Skeletal muscle tissue (tissue), 4 donors: ENCODE results near the gene GOLPH3. TPM values are rescaled to one million over a fixed set of nuclear protein-coding genes. Genes with fewer than 3 reads are reported as not detected.

Experiments
- H3K27ac ChIP-seq: one replicate; pipeline ENCODE4 v1.7.0; 2013; ENCODE audit warnings: mild to moderate bottlenecking, low read depth, low read length, inconsistent platforms
- H3K27me3 ChIP-seq, 3 donors: one replicate each; pipeline ENCODE4 v1.7.0; 2013; ENCODE audit warnings: low read length in 3 of 3; ENCODE audit not compliant: control insufficient read depth in 3 of 3, insufficient read depth in 3 of 3
- H3K36me3 ChIP-seq, 3 donors: one replicate each; pipeline ENCODE4 v1.7.0; 2013; ENCODE audit warnings: low read length in 3 of 3; ENCODE audit not compliant: control insufficient read depth in 3 of 3, insufficient read depth in 3 of 3
- H3K4me1 ChIP-seq, 3 donors: one replicate each; pipeline ENCODE4 v1.7.0; 2013; ENCODE audit warnings: low read length in 3 of 3, mild to moderate bottlenecking in 3 of 3; ENCODE audit not compliant: control insufficient read depth in 3 of 3, insufficient read depth in 3 of 3
- H3K4me3 ChIP-seq, 3 donors: one replicate each; pipeline ENCODE4 v1.7.0; 2013; ENCODE audit warnings: low read length in 3 of 3
- H3K9ac ChIP-seq, 3 donors: one replicate each; pipeline ENCODE4 v1.7.0; 2013; ENCODE audit warnings: low read length in 3 of 3, mild to moderate bottlenecking in 3 of 3, moderate library complexity in 2 of 3, low read depth in 1 of 3
- H3K9me3 ChIP-seq, 3 donors: one replicate each; pipeline ENCODE4 v1.7.0; 2013; ENCODE audit warnings: low read length in 3 of 3; ENCODE audit not compliant: control insufficient read depth in 3 of 3
- total RNA-seq: library from RNA; depleted of rRNA; stranded (reverse); fragments of >200 nt; gene quantifications from one replicate; pipeline ENCODE4 v1.2.3, GENCODE V29; 2014
- donor health status: Osteomylitis.

Gene GOLPH3
- total RNA-seq, 1 donor from 2014 or later = 50.6 TPM

DNA sequence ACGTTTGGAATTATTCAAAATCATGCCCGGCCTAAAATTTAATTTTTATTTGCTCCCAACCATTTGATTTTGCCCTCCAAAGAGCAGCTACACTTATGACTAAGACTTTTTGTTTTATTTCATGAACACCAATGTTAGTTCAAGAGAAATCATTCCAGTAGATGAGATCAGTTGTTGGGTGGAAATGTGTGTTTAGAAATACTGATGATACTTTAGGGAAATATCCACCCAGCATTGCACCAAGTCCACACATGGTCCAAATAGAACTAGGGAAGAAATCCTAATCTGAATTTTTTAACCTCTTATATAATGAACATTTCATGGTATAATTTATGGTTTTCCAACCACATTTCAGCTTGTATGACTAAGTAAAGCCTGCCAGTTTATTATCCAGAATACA is 28.3 kb upstream of the GOLPH3 start:
- H3K9ac ChIP-seq = no peak overlapping the region
- H3K27ac ChIP-seq = no peak overlapping the region
- H3K27me3 ChIP-seq = no peaks in the 10 kb centered on the region
- no peak overlapping the region for H3K4me3 ChIP-seq
- peaks cover 0 to 4% (median 0%) of the 10 kb centered on the region in 3 donors for H3K4me1 ChIP-seq
- H3K9me3 ChIP-seq = no peaks in the 10 kb centered on the region
- H3K36me3 ChIP-seq = no peaks in the 10 kb centered on the region

GRCh38 chr5:32201122-32201753 is 27.1 kb upstream of the GOLPH3 start:
- Histone ChIP-seq H3K4me3 (no peak overlapping the region), H3K9ac (no peak overlapping the region), H3K27ac (no peak overlapping the region), H3K36me3 (no peaks in the 10 kb centered on the region), H3K9me3 (no peaks in the 10 kb centered on the region), H3K27me3 (no peaks in the 10 kb centered on the region), H3K4me1 (peaks cover 0 to 4% (median 0%) of the 10 kb centered on the region in 3 donors)

GRCh38 chr5:32197032-32197431 is 22.9 kb upstream of the GOLPH3 start:
- peaks cover 4 to 8% (median 6%) of the 10 kb centered on the region in 3 donors for H3K4me1 ChIP-seq
- H3K4me3 ChIP-seq = no peak overlapping the region
- H3K9ac ChIP-seq = no peak overlapping the region
- H3K9me3 ChIP-seq = no peaks in the 10 kb centered on the region
- H3K36me3 ChIP-seq = no peaks in the 10 kb centered on the region
- H3K27me3 ChIP-seq = no peaks in the 10 kb centered on the region
- no peak overlapping the region for H3K27ac ChIP-seq

GRCh38 chr5:32195265-32195664 is 21.1 kb upstream of the GOLPH3 start:
- Histone ChIP-seq H3K4me3 (no peak overlapping the region), H3K27ac (no peak overlapping the region), H3K4me1 (peaks cover 4 to 8% (median 6%) of the 10 kb centered on the region in 3 donors)

DNA sequence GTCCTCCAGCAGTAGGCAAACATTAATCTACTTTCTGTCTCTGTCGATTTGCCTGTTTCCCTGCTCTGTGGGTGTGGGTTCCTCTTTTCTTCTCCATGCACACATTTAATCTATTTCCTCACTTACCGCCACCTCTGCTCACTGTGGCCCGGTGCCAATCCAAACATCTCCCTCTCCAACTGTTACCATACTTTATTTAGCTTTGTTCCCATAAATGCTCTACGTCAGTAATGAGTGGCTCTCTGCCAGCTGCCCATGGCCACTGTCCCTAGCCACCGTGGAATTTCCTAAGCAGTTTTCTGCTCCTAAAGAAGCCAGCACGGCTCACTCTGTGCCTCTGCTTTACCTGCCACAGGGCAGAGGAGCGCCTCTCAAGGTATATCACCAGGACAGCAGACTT is 19.5 kb upstream of the GOLPH3 start:
- peak overlapping the region; percentile 3 to 31 (median 23) for H3K4me3 ChIP-seq
- H3K9me3 ChIP-seq = no peaks in the 10 kb centered on the region
- H3K27me3 ChIP-seq = no peaks in the 10 kb centered on the region
- H3K4me1 ChIP-seq = peaks cover 4 to 8% (median 6%) of the 10 kb centered on the region in 3 donors
- H3K9ac ChIP-seq = peak overlapping the region in 2 of 3 donors; percentile 8 to 35
- H3K36me3 ChIP-seq = no peaks in the 10 kb centered on the region
- peak overlapping the region; percentile 36 for H3K27ac ChIP-seq

More at GRCh38 chr5:32195265-32195664, 21.1 kb upstream of the GOLPH3 start:
- H3K9ac ChIP-seq = no peak overlapping the region
- H3K27me3 ChIP-seq = no peaks in the 10 kb centered on the region
- no peaks in the 10 kb centered on the region for H3K9me3 ChIP-seq
- H3K36me3 ChIP-seq = no peaks in the 10 kb centered on the region

GRCh38 chr5:32190095-32190494 is 16.0 kb upstream of the GOLPH3 start:
- Histone ChIP-seq H3K27ac (no peak overlapping the region), H3K36me3 (no peaks in the 10 kb centered on the region), H3K9ac (no peak overlapping the region)

GRCh38 chr5:32187675-32188074 is 13.6 kb upstream of the GOLPH3 start:
- Histone ChIP-seq H3K36me3 (no peaks in the 10 kb centered on the region), H3K9ac (no peak overlapping the region), H3K9me3 (no peaks in the 10 kb centered on the region), H3K4me3 (no peak overlapping the region), H3K4me1 (no peaks in the 10 kb centered on the region), H3K27me3 (no peaks in the 10 kb centered on the region), H3K27ac (no peak overlapping the region)

More at GRCh38 chr5:32190095-32190494, 16.0 kb upstream of the GOLPH3 start:
- H3K4me1 ChIP-seq = peaks cover 4 to 8% (median 6%) of the 10 kb centered on the region in 3 donors
- H3K9me3 ChIP-seq = no peaks in the 10 kb centered on the region
- H3K4me3 ChIP-seq = no peak overlapping the region
- H3K27me3 ChIP-seq = no peaks in the 10 kb centered on the region

DNA sequence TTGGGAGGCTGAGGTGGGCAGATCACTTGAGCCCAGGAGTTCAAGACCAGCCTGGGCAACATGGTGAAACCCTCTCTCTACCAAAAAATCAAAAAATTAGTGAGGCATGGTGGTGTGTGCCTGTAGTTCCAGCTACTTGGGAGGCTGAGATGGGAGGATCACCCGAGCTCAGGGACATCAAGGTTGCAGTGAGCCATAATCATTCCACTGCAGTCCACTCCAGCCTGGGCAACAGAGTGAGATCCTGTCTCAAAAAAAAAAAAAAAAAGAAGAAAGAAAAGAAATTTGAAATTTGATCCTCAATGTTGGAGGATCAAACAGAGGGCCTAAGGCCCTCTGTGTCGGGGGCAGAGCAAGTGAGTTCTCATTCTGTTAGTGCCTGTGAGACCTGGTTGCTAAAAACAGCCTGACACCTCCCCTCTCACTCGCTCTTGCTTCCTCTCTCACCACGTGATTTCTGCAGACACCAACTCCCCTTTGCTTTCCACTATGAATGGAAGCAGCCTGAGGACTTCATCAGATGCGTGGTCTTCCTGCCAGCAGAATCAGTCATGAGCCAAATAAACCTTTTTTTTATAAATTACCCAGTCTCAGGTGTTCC is 8.4 kb upstream of the GOLPH3 start:
- H3K27me3 ChIP-seq = no peaks in the 10 kb centered on the region
- H3K36me3 ChIP-seq = no peaks in the 10 kb centered on the region
- no peak overlapping the region for H3K9ac ChIP-seq
- H3K9me3 ChIP-seq = no peaks in the 10 kb centered on the region
- H3K4me3 ChIP-seq = no peak overlapping the region
- H3K4me1 ChIP-seq = no peaks in the 10 kb centered on the region
- no peak overlapping the region for H3K27ac ChIP-seq

DNA sequence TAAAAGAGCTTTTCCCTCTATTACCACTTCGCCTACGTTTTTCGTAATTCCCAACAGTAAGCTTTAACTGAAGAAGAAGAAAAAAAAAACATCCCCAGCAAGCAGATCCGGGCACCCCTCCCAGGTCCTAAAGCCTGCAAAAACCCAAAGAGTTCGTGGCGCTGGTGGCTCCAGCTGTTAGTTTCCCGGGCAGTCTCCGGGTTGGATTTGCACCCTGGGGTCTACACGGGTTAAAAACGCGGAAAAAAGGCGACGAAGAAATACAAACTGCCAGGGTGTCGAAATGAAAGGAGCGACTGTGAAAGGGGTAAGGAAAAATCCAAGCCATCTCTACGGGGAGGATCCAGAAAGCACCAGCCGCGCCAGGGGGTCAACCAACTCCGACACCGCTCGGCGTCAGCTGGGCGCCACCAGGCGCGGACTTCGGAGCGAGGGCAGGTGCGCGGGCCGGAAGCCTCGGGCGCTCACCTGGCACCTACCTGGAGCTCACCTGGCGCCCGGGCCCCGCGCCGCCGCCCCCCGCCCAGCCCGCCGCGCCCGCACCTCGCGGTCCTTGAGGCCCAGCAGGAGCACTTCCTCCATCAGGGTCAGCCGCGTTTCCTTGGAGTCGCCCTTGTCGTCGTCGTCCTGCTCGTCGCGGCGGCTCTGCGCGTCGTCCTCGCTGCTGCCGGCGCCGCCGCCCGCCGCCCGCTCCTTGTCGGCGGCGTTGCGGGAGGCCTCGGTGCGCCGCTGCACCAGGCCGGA is 680 bp downstream of the GOLPH3 start:
- Histone ChIP-seq H3K9ac (peak overlapping the region; percentile 95 to 99 (median 98)), H3K9me3 (no peaks in the 10 kb centered on the region), H3K27ac (peak overlapping the region; percentile 99), H3K4me1 (peaks cover 8 to 23% (median 13%) of the 10 kb centered on the region in 3 donors), H3K36me3 (peaks cover 0 to 12% (median 11%) of the 10 kb centered on the region in 3 donors), H3K4me3 (peak overlapping the region; percentile 86 to 98 (median 91)), H3K27me3 (no peaks in the 10 kb centered on the region)

DNA sequence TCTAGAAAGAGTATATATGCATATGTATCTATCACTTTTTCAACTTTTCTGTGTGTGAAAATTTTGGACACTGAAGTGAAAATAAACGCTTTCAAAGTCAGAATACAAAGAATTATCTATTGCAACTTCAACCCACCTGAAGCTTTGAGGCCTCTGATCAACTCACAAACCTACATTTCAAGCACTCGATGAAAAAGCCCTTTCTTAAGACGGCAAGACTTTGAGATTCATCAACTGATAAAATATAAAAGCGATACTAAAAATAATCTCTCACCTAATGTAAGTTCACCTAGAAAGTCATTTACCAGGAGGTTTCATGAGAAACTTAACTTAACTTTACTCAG is 1.2 kb downstream of the GOLPH3 start:
- peak overlapping the region; percentile 99 for H3K27ac ChIP-seq
- H3K4me3 ChIP-seq = peak overlapping the region; percentile 86 to 98 (median 91)
- peak overlapping the region; percentile 72 to 99 (median 98) for H3K9ac ChIP-seq
- no peaks in the 10 kb centered on the region for H3K27me3 ChIP-seq
- peaks cover 0 to 13% (median 12%) of the 10 kb centered on the region in 3 donors for H3K36me3 ChIP-seq
- peaks cover 12 to 24% (median 13%) of the 10 kb centered on the region in 3 donors for H3K4me1 ChIP-seq
- H3K9me3 ChIP-seq = no peaks in the 10 kb centered on the region
